ENCODE measurements around the gene KIF26B. TPM values are rescaled to one million over a fixed set of nuclear protein-coding genes. Genes with fewer than 3 reads are reported as not detected.
A peak's percentile ranks its signal among the peaks of the same experiment; 100 is the strongest.

KIF26B gene
- total RNA-seq, 1 donor from 2014 or later = 3.4 TPM

DNA sequence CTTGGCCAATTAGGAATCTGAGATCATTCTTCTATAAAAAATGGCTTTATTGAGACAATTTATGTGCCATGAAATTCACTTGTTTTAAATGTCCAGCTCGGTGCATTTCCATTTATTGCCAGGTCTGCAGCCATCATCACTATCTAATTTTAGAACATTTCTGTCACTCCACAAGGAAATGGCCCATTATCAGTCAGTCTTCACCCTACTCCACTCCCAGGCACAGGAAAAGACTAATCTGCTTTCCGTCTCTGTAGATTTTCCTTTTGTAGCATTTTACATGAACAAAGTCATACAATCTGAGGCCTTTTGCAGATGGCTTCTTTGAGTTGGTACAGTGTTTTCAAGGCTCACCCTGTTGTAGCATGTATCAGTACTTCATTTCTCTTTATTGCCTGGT lies 27.2 kb downstream of the KIF26B start:
- DNase-seq (no peak), ATAC-seq (no peak)
- Histone ChIP-seq H3K4me3 (no peak overlapping the region), H3K4me1 (no peaks in the 10 kb centered on the region), H3K27me3 (no peaks in the 10 kb centered on the region), H3K9me3 (no peaks in the 10 kb centered on the region), H3K27ac (no peak overlapping the region), H3K36me3 (no peaks in the 10 kb centered on the region)
- TF ChIP-seq, protein P1, sequence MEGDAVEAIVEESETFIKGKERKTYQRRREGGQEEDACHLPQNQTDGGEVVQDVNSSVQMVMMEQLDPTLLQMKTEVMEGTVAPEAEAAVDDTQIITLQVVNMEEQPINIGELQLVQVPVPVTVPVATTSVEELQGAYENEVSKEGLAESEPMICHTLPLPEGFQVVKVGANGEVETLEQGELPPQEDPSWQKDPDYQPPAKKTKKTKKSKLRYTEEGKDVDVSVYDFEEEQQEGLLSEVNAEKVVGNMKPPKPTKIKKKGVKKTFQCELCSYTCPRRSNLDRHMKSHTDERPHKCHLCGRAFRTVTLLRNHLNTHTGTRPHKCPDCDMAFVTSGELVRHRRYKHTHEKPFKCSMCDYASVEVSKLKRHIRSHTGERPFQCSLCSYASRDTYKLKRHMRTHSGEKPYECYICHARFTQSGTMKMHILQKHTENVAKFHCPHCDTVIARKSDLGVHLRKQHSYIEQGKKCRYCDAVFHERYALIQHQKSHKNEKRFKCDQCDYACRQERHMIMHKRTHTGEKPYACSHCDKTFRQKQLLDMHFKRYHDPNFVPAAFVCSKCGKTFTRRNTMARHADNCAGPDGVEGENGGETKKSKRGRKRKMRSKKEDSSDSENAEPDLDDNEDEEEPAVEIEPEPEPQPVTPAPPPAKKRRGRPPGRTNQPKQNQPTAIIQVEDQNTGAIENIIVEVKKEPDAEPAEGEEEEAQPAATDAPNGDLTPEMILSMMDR (IDR thresholded peaks at IDR 0.05) = no peak
- intact Hi-C loops (cut with DNase I) = no loop called here

DNA sequence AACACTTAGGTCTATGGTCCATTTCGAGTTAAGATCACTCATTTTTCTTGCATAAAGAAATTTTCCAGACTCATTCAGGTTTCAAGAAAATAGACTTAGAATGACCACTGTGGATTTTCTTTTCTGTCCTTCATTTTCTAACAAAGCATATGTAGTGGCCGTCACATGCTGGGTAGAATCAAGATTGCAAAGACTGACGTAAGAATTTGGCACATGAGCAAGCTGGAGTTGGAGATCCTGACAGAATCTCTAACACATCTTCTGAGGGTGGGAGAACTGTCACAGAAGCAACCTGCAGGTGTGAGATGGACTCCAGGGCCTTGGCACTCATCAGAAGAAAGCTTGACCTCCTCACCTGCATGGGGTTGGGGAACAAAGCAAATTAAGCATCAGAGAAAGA lies 28.6 kb downstream of the KIF26B start:
- no peaks in the 10 kb centered on the region for H3K36me3 ChIP-seq
- TF ChIP-seq, protein P1 (IDR thresholded peaks at IDR 0.05) = no peak
- DNase-seq (no peak), ATAC-seq (no peak)
- H3K9me3 ChIP-seq = no peaks in the 10 kb centered on the region
- no peak overlapping the region for H3K4me3 ChIP-seq
- no peak overlapping the region for H3K27ac ChIP-seq
- H3K4me1 ChIP-seq = no peaks in the 10 kb centered on the region
- intact Hi-C loops (cut with DNase I) = no loop called here
- no peaks in the 10 kb centered on the region for H3K27me3 ChIP-seq

DNA sequence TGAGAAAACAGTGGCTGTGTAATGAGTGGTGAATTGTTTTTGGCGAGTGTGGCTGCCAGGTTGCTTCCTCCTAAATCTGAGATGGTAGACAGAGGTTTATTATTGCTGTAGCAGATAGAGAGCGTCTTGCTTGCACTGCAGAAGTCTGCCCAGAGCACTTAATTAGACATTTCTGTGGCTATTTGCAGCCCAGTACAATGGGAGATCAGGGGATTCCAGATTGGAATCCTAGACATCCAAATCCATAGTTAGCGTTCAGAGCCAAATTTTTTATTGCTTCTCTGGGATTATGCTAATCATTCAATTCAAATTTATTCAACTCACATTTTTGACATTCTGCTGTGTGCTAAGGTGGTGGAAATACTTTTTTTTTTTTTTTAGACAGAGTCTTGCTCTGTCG lies 30.0 kb downstream of the KIF26B start:
- intact Hi-C loops (cut with DNase I) = no loop called here
- ATAC-seq = no peak
- no peaks in the 10 kb centered on the region for H3K9me3 ChIP-seq

DNA sequence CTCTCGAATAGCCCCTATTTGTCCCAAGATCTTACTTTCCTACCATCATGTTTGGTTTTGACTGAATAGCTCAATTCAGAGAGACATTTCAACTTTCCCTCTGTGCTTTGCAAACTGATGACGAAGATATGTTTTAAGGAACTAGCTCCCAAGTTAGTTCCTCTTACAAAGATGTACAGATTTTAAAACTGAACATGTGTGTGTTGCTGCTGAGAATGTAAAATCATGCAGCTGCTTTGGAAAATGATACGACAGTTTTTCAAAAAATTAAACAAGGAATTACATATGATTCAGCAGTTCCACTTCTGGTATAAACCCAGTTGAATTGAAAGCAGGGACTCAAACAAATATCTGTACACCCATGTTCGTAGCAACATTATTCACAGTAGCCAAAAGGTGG lies 33.6 kb downstream of the KIF26B start:
- H3K27ac ChIP-seq = no peak overlapping the region
- no peak for DNase-seq
- no peaks in the 10 kb centered on the region for H3K4me1 ChIP-seq
- H3K27me3 ChIP-seq = no peaks in the 10 kb centered on the region
- intact Hi-C loops (cut with DNase I) = no loop called here
- ATAC-seq = peak; percentile 38
- TF ChIP-seq, protein P1 (IDR thresholded peaks at IDR 0.05) = no peak
- H3K36me3 ChIP-seq = no peaks in the 10 kb centered on the region
- no peaks in the 10 kb centered on the region for H3K9me3 ChIP-seq
- no peak overlapping the region for H3K4me3 ChIP-seq

More for the DNA sequence above, 30.0 kb downstream of the KIF26B start:
- Histone ChIP-seq H3K36me3 (no peaks in the 10 kb centered on the region), H3K27ac (no peak overlapping the region), H3K4me3 (no peak overlapping the region), H3K27me3 (no peaks in the 10 kb centered on the region), H3K4me1 (no peaks in the 10 kb centered on the region)
- TF ChIP-seq, protein P1 (IDR thresholded peaks at IDR 0.05) = no peak
- DNase-seq = no peak

DNA sequence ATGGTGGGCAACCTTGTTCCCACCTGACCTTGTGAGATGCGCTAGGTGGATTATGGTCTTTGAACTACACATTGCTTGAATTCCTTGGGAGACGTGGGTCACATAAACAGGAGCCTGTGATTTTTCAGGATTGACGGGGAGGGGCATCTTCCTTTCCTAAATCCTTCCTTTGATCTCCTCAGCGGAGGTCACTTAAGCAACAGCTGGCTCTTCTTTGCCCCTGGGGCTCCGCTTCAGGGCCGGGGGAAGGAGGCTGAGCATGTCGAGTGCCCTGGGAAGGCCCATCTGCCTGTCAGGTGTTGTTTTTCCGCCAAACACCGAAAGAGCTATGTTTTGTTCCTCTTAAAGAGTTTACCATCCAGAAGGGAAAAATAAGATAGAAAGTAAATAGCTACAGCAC lies 40.6 kb downstream of the KIF26B start:
- Histone ChIP-seq H3K9me3 (no peaks in the 10 kb centered on the region), H3K27me3 (no peaks in the 10 kb centered on the region), H3K27ac (no peak overlapping the region), H3K4me3 (no peak overlapping the region), H3K4me1 (peaks cover 3% of the 10 kb centered on the region), H3K36me3 (no peaks in the 10 kb centered on the region)
- intact Hi-C loops (cut with DNase I) = no loop called here
- TF ChIP-seq, protein P1 (IDR thresholded peaks at IDR 0.05) = no peak
- DNase-seq (no peak), ATAC-seq (no peak)

DNA sequence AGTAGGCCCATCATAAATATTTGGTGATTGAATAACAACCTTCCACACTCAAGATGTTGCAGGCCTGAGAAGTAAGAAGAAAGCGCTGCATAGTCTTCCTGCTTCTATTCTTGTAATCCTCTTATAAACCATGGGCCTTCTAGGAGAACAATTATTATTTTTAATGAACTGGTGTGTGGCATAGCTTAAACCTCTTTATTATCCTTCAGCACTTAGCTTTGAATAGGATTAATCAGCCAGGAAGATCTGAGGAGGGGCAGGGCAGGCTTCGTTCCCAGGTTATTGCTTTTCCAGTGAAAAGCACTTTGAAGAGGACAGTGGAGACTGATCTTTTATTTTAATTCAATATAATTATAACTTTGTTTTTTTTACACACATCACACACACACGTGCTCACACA lies 42.3 kb downstream of the KIF26B start:
- no peak for ATAC-seq
- TF ChIP-seq, protein P1 (IDR thresholded peaks at IDR 0.05) = no peak
- intact Hi-C loops (cut with DNase I) = no loop called here
- Histone ChIP-seq H3K9me3 (no peaks in the 10 kb centered on the region), H3K36me3 (no peaks in the 10 kb centered on the region), H3K27ac (no peak overlapping the region), H3K4me1 (peaks cover 3% of the 10 kb centered on the region), H3K4me3 (no peak overlapping the region), H3K27me3 (no peaks in the 10 kb centered on the region)
- DNase-seq = no peak

Measured in upper lobe of right lung (tissue), 1 donor.